NCI-H187 treated with DMSO at 0.1 percent for 48 hours (cell line): ENCODE data around the gene ABI3BP.

Experiments used
- DNase-seq: peaks from one replicate; lab custom pipeline; 2025; lab: John Stamatoyannopoulos, UW

Gene ABI3BP

DNA sequence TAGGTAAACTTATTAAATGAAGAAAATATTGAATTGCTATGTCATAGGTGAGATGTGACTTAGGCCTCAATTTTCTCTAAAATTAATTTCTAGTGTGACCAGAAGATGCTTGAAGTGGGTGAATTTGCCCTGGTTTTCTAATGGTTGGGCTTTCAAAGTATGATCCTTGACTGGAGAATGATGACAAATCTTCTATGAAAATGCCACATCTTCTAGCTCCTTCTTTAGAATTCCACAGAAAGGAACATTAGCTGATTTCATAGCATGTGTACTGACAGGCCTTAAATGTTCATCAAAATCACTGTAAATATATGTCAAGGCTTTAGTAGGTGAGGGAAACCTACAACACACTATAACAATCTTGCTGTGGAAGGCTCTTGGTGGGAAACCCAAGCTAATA is 8.9 kb downstream of the ABI3BP start:
- no peak for DNase-seq

DNA sequence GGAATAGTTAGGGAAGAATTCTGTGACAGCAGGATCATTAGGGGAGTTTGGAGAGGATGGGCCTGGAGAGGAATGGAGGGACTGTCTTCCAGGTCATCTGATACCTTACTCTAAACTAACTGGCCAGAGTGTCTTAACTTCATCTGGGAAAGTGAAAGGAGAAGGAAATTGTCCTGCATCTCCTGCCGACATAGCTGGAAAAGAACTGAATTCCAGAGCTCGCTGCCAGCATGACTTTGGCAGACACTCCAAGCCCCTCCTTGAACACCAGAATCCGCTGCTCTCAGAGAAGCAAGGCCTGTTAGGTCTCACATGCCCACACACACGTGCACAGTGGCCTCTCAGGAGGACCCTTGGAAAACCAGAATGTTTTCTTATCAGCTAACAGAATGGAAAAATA is 10.5 kb downstream of the ABI3BP start:
- no peak for DNase-seq

DNA sequence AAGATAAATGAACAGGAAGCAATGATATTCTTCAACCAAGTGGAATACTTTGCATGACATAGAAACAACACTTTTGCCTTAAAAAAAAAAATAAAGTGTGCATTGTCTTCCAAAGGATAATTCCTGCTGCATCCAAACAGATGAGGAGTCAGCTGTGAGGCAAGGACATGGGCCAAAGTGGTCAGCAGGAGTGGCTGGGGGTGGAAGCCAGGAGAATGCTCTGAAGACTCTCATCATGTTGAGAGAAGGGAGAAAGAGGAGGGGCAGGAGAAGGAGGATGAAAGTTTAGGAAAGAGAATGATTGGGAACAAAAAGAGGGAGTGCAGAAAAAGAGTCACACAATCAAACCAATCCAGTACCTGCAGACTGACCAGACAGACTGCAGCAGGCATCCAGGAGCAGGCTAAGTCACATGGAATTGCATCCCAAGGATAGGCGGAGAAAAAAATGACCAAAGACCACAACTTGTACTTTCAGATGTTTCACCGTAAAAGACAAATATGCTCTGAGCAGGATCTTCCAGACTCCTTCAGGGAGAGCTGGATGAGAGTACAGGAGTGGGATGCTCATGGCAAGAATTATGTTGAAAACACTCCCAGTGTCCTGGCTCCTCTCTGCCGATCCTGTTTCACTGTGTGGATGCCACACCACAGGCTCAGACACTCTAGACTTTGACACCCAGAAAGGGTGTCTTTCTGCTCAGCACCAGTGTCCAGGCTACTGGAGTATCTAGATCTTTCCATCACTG is 11.9 kb downstream of the ABI3BP start:
- no peak for DNase-seq

DNA sequence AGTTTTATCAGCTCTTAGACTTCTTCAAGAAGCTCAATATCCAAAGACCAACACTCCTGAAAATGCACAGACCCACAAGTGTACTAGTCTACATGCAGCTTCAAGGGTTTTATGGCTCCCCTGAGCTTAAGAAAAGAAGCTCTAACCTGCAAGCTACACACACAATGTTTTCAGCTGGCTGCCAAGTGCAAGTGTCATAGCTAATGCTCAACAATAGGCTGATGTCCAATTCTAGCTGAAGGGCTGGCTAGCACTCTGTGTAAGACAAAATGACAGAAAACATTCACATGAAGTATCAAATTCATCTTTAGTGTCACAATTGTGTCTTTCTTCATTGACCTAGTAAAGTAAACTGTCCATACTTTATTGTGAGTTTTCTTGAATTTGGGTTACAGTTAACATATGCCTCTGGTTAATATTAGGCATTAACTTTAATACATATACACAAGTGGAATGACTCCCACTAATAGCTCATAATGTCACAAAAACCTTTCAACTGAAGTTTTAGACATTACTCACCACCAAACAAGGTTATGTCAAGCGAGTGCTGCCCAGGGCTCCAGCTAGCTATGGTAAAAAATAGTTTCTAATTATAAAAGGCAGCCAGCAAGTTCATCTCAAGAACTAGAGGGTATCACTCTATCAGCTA is 15.1 kb downstream of the ABI3BP start:
- DNase-seq = no peak

DNA sequence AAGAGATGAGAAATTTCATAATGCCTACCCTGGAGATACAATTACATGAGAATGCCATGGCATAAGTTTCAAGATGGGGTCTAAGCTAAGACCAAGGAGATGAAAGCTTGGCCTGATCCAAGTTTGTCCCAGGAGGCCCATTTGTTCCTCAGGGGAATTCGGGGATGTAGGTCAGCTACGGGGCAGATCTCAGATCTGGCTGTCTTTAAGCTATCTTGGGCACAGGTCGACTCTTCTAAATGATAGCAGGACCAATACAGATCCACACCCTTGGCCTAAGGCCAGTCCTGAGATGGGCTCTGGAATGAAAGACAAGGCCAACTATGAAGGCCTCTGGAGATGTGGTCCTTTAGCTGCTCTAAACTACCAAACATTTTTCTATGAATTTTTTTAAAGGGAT is 16.6 kb downstream of the ABI3BP start:
- no peak for DNase-seq

DNA sequence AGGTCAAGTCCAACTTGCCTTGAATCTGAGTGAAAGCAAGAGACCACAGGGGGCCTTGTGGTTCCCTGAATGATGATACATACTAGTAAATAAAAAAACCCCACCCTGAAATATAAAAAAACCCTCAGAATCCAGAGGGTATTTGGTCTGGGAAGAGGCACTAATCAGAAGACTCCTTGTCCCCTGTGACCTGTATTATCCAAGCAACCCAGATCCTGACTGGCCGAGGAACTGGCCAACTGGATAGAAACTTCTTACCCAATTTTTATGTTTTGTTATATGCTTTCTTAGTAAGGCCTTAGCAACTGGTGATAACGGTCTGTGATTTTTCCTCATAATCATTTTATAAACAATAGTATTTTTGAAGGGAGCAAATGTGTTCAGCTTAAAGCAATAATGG is 17.5 kb downstream of the ABI3BP start:
- no peak for DNase-seq

DNA sequence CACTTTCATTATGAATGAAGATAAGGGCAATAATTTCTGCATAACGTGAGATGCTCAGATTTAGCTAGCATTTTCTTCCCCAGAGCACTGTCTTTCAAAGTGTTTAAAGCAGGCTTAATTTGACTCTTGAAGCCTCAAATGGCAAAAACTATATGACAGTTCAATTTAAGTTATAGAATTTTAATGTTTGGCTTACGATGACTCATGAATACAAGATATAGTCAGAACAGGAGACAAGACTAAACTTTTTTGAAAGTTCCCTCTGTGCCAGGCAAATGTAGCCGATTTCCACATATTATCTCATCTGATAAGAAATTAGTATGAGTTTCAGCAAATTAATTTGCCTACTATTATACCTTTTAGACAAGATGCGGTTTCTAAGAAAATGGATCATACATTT is 19.6 kb downstream of the ABI3BP start:
- no peak for DNase-seq

DNA sequence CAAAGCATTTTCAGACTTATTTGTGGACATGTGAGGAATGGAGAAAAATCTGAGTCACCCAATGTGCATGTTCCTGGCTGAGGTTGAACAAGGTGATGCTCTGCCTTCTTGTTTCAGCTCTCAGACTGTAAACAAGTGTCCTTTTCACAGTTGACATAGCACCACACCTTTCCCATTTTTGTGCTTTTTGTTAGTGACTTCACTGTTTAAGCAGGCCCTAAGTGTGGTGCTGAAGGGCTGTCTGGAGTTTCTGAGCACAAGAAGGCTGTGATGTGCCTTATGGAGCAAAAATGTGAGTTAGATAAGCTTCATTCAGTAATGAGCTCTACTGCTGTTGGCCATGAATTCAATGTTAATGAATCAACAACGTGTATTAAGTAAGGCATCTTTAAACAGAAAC is 20.4 kb downstream of the ABI3BP start:
- no peak for DNase-seq

DNA sequence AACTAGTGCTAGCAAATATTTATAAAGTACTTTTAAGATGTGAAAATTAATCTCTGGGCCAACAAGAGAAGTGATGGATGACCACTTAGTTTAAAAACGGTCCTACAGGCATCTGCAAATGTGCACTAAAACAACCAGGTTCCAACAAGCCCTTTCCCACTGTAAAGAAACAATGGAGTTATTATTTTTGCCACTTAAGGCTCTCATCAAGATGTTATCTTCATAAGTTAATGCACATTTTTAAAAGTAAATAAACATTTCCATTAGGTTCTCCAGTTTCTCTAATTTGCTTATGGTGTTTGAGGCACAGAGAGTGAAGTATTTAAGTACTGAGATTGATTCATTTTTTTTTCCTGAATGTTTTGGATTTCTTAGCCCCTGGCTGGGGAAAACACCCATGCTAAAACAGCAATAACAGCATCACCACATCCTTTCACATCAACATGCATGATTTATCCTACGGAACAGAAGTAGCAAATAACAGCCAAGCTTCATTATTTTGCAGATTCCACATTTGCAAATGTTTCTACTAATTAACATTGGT is 20.8 kb downstream of the ABI3BP start:
- no peak for DNase-seq

DNA sequence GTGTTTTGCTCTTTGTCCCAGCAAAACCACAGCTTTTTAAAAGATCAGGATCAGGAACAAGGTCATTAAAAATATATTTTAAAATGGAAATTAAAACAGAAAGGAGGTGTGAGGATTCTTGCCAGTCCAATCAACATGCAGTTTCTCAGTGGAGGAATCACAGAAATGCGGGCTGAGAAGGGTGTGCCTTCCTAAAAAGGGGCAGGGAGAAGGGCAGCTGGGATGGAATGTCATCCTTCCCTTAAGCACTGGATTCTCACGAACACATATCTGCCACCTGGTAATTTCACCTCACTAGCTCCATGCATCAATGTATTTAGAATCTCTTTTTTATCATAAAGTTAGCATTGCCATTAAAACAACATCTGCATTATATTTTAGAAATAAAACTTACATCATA is 21.4 kb downstream of the ABI3BP start:
- DNase-seq = no peak

DNA sequence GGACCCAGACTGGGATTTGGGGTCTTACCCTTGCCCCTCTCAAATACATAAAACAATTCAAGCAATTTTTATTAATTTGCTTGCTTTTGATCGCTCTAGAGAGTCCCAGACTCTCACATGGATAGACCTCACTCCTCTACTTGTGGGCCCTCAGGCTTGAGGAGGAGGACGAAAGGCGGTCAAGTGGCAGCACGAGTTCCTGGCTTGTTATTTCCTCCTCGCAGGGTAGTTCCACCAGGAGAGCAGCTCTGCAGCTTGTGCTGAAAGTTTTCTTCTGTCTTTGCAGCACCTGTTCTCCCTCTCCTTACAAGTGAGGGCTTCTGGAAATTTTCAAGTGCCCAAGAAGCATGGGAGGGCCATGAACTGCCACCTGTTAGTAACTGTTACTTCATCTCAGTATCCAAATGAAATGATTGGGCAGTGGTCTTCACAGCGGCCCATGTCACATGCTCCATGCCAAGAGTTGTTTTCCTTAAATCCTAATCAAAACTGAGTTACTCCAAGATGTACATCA is 22.7 kb downstream of the ABI3BP start:
- no peak for DNase-seq

DNA sequence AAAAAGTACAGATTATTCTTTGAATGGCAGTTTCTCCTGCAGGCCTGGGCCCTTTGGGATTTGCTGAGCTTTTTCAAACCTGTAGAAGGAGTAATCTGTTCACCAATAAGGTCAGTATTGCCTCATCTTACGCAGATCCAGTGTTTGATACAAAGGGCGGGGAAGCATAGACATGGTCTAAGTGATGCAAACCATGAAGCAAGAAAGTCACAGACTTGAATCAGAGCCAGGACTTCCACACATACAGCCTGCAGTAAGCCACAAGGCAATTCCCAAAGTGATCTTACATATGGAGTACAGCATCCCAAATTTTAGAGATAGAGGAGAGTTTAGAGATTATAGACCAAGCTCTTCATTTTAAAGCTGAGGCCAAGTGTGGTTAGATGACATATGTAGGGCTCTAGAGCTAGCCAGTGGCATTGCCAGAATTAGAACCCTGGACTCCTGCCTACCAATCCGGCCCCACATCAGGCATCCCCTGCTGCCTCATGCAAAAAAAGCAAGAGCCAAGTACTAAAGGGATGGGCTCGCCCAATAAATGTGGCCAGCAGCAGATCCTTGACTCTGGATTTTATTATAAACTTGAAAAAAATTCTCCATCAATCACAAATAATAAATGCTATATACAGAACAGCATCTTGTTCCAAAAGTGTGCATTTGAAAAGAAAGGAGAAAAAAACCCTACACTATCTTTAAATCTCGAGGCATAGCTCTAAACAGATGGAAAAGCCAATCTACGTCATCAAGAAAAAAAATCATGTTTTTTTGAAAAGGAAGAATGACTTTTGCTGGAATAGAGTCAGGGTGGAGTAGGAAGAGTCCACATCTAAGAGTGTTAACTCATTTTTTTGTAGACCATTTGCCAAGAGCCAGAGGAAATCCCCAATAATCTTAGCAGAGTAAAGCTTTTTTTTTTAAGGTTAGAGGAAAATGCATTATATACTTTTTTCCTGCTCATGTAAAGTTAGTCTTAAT is 24.0 kb downstream of the ABI3BP start:
- no peak for DNase-seq

DNA sequence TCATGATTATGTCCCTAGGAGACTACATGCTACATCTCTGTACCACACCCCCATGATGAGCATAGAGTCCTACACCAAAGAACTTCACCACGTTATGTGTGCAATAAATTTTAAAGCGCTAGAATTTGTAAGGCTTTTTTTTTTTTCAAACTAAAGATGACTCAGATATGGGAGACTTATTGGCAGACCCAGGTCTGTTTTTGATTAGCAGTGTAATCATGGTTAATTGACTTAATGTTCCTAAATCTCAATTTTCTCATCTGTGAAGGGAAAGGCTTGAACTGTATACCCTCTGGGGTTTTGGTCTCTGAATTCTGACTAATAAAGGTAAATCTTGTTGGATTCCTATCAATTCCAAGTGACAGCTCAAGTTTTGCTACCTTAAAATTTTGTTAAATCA is 26.4 kb downstream of the ABI3BP start:
- no peak for DNase-seq

DNA sequence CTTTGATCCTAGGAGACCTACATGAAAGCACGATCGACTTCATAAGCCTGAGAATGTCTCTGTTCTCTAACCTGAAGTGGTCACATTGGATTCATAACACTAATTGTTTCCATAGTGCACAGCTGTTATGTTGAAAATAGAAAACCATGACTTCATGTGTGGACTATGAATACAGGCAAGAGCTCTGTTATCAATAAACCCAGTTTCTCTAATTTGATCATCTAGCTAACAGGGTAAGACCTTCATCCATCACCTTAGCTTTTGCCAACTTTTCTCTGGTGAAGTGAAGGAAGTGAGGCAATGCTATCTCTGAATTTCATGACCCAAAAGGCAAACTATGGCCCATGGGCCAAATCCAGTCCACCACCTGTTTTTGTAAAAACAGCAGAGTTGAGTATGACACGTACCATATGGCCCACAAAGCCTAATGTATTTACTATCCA is 27.2 kb downstream of the ABI3BP start:
- DNase-seq = no peak

DNA sequence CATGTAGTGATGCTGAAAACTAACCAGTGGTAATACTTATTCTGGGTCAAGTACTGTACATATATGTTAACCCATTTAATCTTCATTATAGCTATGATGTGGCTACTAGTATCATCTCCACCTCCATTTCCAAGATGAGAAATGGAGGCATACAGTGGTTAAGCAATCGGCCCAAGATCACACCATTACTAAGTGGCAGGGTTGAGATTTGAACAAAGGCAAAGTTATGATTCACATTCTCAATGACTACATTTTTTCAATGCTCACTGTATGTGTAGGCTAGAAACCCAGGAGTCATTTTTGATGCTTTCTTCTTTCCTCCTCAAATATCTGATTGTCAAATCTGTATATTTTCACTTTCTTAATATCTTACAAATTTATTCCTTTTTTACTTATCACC is 30.2 kb downstream of the ABI3BP start:
- DNase-seq = no peak

DNA sequence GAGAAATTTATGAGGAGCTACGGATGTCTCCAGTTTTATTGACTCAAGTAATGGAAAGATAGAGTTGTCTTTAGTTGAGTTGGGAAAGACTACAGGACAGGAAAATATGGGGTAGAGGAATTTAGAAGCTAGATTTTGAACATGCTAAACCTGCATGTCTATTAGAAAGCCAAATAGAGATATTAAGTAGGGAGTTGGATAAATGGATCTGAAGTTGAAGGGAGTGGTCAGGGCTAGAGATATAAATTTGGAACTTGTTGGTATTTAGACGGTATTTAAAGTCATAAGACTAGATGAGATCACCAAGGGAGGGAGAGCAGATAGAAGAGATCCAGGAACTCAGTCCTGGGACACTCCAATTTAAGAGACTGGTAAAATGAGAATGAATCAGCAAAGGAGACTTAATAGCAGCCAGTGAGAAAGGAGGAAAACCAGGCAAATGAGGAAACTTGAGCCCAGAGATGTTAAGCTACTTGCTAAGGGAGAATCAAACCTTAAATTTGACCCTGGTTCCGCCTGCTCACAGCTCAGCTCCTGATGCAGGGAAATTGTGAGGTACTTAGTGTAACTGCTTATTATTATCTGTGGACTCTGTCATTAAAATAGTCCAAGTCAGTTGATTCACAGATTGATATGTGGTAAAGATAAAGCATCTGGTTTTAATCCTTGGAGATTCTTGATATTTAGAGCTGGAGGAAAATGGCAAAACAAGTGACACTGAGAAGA is 35.8 kb downstream of the ABI3BP start:
- DNase-seq = no peak

DNA sequence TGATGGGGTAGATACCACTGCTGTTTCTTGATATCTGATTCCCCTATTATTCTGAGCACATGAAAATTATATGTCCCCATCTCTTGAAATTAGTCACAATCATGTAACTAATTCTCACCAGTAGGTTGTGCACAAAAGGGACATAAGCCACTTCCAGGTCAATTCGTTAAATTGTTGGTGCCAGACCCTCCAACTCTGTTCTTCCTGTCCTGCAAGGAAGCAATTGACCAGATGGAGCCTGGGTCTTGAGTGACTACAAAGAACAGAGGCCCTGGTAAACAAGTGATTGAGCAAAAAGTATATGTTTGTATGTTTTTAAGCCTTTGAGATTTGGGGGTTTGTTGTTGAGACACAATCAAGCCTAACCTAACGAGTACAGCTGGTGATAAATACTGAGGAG is 36.9 kb downstream of the ABI3BP start:
- DNase-seq = no peak

DNA sequence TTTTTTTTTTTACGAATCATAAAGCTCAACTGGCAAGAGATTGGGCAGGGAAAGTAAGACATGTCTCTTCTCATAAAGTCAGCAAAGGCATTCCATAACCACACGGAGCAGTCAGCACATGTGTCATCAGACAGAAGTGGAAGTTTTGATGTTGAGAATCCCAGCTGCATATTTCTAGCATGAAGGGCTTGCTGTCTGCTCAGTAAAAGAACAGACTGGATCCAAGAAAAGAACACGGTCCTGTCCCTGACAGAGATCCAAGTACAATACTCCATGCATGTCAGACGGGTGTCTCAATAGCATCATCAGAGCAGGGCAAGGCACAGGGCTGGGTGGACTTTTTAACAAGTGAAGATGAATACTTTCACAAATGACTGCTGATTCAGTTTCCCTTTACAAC is 38.2 kb downstream of the ABI3BP start:
- no peak for DNase-seq

DNA sequence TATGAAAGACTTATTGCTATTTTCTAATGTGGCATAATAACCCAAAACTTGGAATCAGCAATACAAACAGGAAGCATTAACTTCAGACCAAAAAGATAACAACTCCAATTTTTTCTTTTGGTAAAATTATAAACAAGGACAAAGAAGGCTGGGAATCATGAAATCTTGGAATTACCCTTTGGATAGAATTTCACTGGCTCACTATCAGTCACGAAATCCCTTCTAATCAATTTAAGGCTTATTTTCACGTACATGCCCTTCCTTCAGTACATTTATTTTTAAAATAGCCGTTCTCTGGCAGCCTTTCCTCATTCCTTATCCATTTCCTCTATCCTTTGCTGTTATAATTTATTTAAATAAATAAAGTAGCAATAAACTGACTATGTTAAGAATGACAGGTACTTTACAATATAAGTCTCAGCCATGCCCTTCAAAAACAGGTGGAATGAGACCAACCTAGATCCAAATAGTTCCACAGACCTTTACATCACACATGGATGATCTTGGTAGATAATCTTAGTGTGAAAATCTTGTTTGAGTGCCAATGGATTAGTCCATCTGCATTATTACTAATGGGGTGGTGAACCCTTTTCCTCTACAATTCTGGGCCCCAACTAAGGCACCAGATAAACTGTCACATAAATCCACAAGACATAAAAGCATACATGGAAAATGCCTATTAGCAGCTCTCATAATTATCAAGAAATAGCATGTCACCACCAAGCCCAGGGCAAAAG is 38.9 kb downstream of the ABI3BP start:
- DNase-seq = no peak

DNA sequence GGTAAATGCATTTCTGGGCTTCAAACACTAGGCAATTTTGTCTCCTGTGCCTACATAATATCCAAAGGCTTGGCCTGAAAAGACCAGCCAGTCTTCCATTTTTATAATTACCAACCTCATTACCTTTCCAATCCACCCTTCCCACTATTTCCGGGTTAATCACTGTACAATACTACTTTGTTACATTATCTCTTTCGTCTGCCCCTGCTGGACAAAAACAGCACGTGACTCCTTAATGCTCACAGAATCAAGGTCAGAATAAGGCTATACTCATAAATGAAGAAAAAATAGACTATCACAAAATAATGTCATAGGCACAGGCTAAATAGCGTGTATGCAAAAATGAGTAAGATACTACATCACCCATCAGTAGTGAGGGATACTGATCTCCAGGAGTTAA is 40.1 kb downstream of the ABI3BP start:
- no peak for DNase-seq

DNA sequence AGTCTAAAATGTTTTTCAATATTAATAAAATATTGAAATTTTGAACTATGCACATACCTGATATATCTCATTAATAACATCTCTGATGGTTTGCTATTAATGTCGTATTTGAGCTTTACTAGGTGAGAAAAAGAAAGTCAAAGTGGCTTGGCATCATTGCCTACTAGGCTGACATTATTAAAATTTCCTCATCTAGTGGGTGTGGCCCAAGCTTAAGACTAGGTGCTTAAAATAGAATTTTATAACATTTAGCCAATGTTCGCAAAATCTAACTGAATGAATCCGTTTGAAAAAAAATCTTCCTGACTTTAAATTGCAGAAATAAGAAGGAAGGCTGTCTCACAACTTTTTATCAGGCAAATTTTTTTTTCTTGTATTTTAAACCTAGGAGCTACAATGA is 46.1 kb downstream of the ABI3BP start:
- DNase-seq = no peak
